ENCODE data around the gene VSIR. TPM values are rescaled to one million over a fixed set of nuclear protein-coding genes. Genes with fewer than 3 reads are reported as not detected.

VSIR gene
- total and polyA plus RNA-seq, 9 of the 15 experiments (the other 6 are each of a cell fraction or from before 2014, with no cell fraction given), result 0.14 to 20.5 (median 9.3) TPM

GRCh38 chr10:71769279-71769823, 4.0 kb downstream of the VSIR start (continued):
- no peak for TF ChIP-seq HNRNPK (IDR thresholded peaks at IDR 0.05; ENCODE audit: low read depth, low read length, poor library complexity, severe bottlenecking)
- TF ChIP-seq SLC30A9 (CRISPR knock-in tag; IDR thresholded peaks at IDR 0.05), result no peak
- TF ChIP-seq ZNF232 (CRISPR knock-in tag; IDR thresholded peaks at IDR 0.05), result no peak
- TF ChIP-seq ZNF592 (IDR thresholded peaks at IDR 0.05), result no peak

GRCh38 chr10:71767420-71768035, 5.8 kb downstream of the VSIR start:
- H3K4me1 ChIP-seq (replicated peaks in 1 of 2; ENCODE audit: control insufficient read depth in 2 of 2, insufficient read depth in 2 of 2, low read length in 2 of 2), result peaks cover 37 to 38% of the 10 kb centered on the region in 2 experiments
- no TSS peak for BruUV-seq (replicated peaks)
- H3K4me2 ChIP-seq (ENCODE audit: insufficient read depth, low read length), result no peak overlapping the region
- no peaks in the 10 kb centered on the region for H3K79me2 ChIP-seq (ENCODE audit: control insufficient read depth, insufficient read depth, low read length)
- intact Hi-C loops (cut with micrococcal nuclease), result no loop called here
- DNase-seq (ENCODE audit: extremely low read depth in 1 of 4, low spot score in 3 of 4) (no peak), ATAC-seq (no peak), FAIRE-seq (no peak)
- H3K9me1 ChIP-seq (ENCODE audit: control insufficient read depth, insufficient read depth, low read length), result no peaks in the 10 kb centered on the region
- H3K27ac ChIP-seq (ENCODE audit: extremely low read depth, low read depth, low read length), result no peak overlapping the region
- CTCF ChIA-PET (ENCODE audit: low intra/inter-chr PET ratio), result no interaction called here
- 56% methylated on average over 10 of the region's 10 CpGs for WGBS (ENCODE audit: insufficient coverage, low coverage, missing lambda C conversion rate)
- H3K4me3 ChIP-seq, result no peak overlapping the region
- no peak overlapping the region for H3K9ac ChIP-seq (ENCODE audit: insufficient read depth in 1 of 2, low read depth in 2 of 2, low read length in 2 of 2)
- no peaks in the 10 kb centered on the region; the same call in none of the 2 replicates for H4K20me1 ChIP-seq (replicated peaks; ENCODE audit: control insufficient read depth, insufficient read depth, low read length)
- no peaks in the 10 kb centered on the region for H3K9me3 ChIP-seq (replicated peaks; ENCODE audit: control insufficient read depth, insufficient read depth, low read depth, low read length)
- in situ Hi-C loops (cut with MboI), result no loop called here
- H2AFZ ChIP-seq (ENCODE audit: low read depth, low read length), result no peak overlapping the region
- POLR2A ChIA-PET, result interaction anchor here (0.5 to 1.2 kb wide), 11 partner anchors 8 to 208 kb away, joined by 3 to 6 read pairs (median 3); no protein-coding TSS in a partner anchor
- H3K36me3 ChIP-seq (ENCODE audit: control insufficient read depth, insufficient read depth, low read length), result no peaks in the 10 kb centered on the region
- H3K27me3 ChIP-seq (ENCODE audit: control insufficient read depth in 2 of 2, insufficient read depth in 2 of 2, low read length in 2 of 2), result no peaks in the 10 kb centered on the region
- no peak for TF ChIP-seq HDAC1 (IDR thresholded peaks at IDR 0.05)
- TF ChIP-seq, protein P1, sequence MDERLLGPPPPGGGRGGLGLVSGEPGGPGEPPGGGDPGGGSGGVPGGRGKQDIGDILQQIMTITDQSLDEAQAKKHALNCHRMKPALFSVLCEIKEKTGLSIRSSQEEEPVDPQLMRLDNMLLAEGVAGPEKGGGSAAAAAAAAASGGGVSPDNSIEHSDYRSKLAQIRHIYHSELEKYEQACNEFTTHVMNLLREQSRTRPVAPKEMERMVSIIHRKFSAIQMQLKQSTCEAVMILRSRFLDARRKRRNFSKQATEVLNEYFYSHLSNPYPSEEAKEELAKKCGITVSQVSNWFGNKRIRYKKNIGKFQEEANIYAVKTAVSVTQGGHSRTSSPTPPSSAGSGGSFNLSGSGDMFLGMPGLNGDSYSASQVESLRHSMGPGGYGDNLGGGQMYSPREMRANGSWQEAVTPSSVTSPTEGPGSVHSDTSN (CRISPR knock-in tag; IDR thresholded peaks at IDR 0.05; ENCODE audit: low read depth), result no peak
- TF ChIP-seq, protein P1 (tag; conservative IDR thresholded peaks at IDR 0.05; ENCODE audit: low read depth), result peak; percentile 83
- no peak for TF ChIP-seq ZFPM2 (CRISPR knock-in tag; IDR thresholded peaks at IDR 0.05)
- TF ChIP-seq C11orf30 (IDR thresholded peaks at IDR 0.05; ENCODE audit: low read depth), result no peak
- TF ChIP-seq ZNF511 (CRISPR knock-in tag; IDR thresholded peaks at IDR 0.05), result no peak
- TF ChIP-seq, protein P2, sequence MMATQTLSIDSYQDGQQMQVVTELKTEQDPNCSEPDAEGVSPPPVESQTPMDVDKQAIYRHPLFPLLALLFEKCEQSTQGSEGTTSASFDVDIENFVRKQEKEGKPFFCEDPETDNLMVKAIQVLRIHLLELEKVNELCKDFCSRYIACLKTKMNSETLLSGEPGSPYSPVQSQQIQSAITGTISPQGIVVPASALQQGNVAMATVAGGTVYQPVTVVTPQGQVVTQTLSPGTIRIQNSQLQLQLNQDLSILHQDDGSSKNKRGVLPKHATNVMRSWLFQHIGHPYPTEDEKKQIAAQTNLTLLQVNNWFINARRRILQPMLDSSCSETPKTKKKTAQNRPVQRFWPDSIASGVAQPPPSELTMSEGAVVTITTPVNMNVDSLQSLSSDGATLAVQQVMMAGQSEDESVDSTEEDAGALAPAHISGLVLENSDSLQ (IDR thresholded peaks at IDR 0.05), result peak; percentile 71
- no peak for TF ChIP-seq RBM17 (IDR thresholded peaks at IDR 0.05; ENCODE audit: borderline replicate concordance, low read depth, low read length)
